Ovary (tissue), 9 donors: ENCODE results near the gene ACAP2. TPM values are rescaled to one million over a fixed set of nuclear protein-coding genes. Genes with fewer than 3 reads are reported as not detected.

Experiments
- DNase-seq, 5 donors: peaks; one replicate each; pipeline ENCODE4 v3.0.0-alpha.2; 2019 to 2020
- H3K27ac ChIP-seq, 2 donors: fragments of 200-600 bp; one replicate each; pipeline versions ENCODE4 v1.5.1 to v1.8.0; 2019 to 2022
- H3K27me3 ChIP-seq: fragments of 200-600 bp; one replicate; pipeline ENCODE4 v1.8.0; 2022
- H3K36me3 ChIP-seq: fragments of 200-600 bp; sonication (generic); one replicate; pipeline ENCODE4 v1.5.1; 2019
- H3K4me1 ChIP-seq: one replicate; pipeline ENCODE4 v1.8.1; 2013; ENCODE audit warnings: mild to moderate bottlenecking, moderate library complexity; ENCODE audit not compliant: insufficient read depth
- H3K4me3 ChIP-seq: fragments of 200-600 bp; sonication (generic); one replicate; pipeline ENCODE4 v1.5.1; 2017
- H3K9me3 ChIP-seq, 2 donors: fragments of 200-600 bp in 1 of 2; sonication (generic) in 1 of 2; one replicate each; pipeline versions ENCODE4 v1.5.1 to v1.8.1; 2013 to 2019; ENCODE audit warnings: mild to moderate bottlenecking in 1 of 2, moderate library complexity in 1 of 2
- CTCF ChIP-seq, 3 donors: fragments of 450-650 bp in 2 of 3; fragments of 200-600 bp in 1 of 3; IDR thresholded peaks; one replicate each; pipeline versions ENCODE4 v1.5.1 to v1.8.0; 2016 to 2022; ENCODE audit warnings: antibody characterized with exemption in 3 of 3, mild to moderate bottlenecking in 1 of 3
- EP300 ChIP-seq: sonication (generic); formaldehyde crosslinking; IDR thresholded peaks from one replicate; pipeline ENCODE4 v1.6.1; 2017; ENCODE audit warnings: antibody characterized with exemption
- POLR2A ChIP-seq: fragments of 450-650 bp; IDR thresholded peaks from one replicate; pipeline ENCODE4 v1.6.1; 2017; ENCODE audit warnings: antibody characterized with exemption, mild to moderate bottlenecking, moderate library complexity
- WGBS, 3 donors: extraction: QIAGEN DNeasy Blood & Tissue Kit in 1 of 3; methylation state at CpG; one replicate each; pipeline versions ENCODE4 v1.1.5 to v1.1.7; 2013 to 2017; 5-methylcytosine and 5-hydroxymethylcytosine counted together
- intact Hi-C, 4 donors: fragments of 100-400 bp; cut with DNase I; formaldehyde crosslinking; loops; one replicate each; pipeline versions ENCODE4 v1.11.0 to v1.15.1; 2022 to 2023
- polyA plus RNA-seq, 2 donors: library from polyadenylated mRNA; stranded (reverse); fragments of 200-250 nt in 1 of 2; fragments of 350-450 nt in 1 of 2; fragmentation: Illumina TruSeq in 1 of 2; extraction: RNeasy Lipid Tissue Mini Kit (QIAGEN cat#74804) in 1 of 2; gene quantifications; one replicate each; pipeline ENCODE4 v1.2.3, GENCODE V29; 2013 to 2014
- total RNA-seq, 7 donors: library from RNA; depleted of rRNA in 2 of 7; stranded (reverse); fragments of >200 nt in 2 of 7; fragmentation: NEBNext Ultra II Directional in 3 of 7; extraction: Animal tissue kit (Norgen Biotek cat#: 25700) in 3 of 7; gene quantifications; one replicate each; pipeline versions ENCODE4 v1.1.0 to v1.2.4, GENCODE V29; 2016 to 2023
- donor health status: DM: no; HTN: no; CAD: no; lungs with moderate emphysema.
- donor health status: DM: no; HTN: no; CAD: no.
- donor health status: Bipolar disorder and iron deficiency.
- donor health status: DM: yes; HTN: yes; CAD: no.
- donor health status: DM: no; HTN: no; CAD: no.
- donor health status: DM: yes; HTN: yes; CAD: no.

ACAP2 gene
- total and polyA plus RNA-seq, 9 donors, result 15.1 to 66.8 (median 49.4) TPM

GRCh38 chr3:195425849-195426248 lies 17.0 kb downstream of the ACAP2 start:
- H3K27me3 ChIP-seq, result no peaks in the 10 kb centered on the region
- 29 to 43% (median 34%) methylated on average over 3 of the region's 3 CpGs for WGBS, 3 donors
- H3K9me3 ChIP-seq, result no peaks in the 10 kb centered on the region
- DNase-seq, result no peak
- peaks cover 7% of the 10 kb centered on the region for H3K4me1 ChIP-seq
- no peak overlapping the region for H3K27ac ChIP-seq
- no peaks in the 10 kb centered on the region for H3K36me3 ChIP-seq
- no peak overlapping the region for H3K4me3 ChIP-seq
- no peak for TF ChIP-seq CTCF (IDR thresholded peaks at IDR 0.05)
- no peak for TF ChIP-seq POLR2A
- no peak for TF ChIP-seq EP300
- intact Hi-C loops, result no loop called here

GRCh38 chr3:195423818-195424217 lies 19.0 kb downstream of the ACAP2 start:
- no peak for DNase-seq
- intact Hi-C loops, result no loop called here
- no peaks in the 10 kb centered on the region for H3K36me3 ChIP-seq
- TF ChIP-seq CTCF (IDR thresholded peaks at IDR 0.05) (no peak), EP300 (no peak)
- no peak overlapping the region for H3K4me3 ChIP-seq
- no peak overlapping the region for H3K27ac ChIP-seq
- H3K27me3 ChIP-seq, result no peaks in the 10 kb centered on the region
- H3K4me1 ChIP-seq, result peaks cover 7% of the 10 kb centered on the region
- 97 to 98% (median 97%) methylated on average over 2 of the region's 2 CpGs for WGBS, 3 donors
- no peaks in the 10 kb centered on the region for H3K9me3 ChIP-seq

GRCh38 chr3:195421400-195421799 lies 21.4 kb downstream of the ACAP2 start:
- Histone ChIP-seq H3K4me1 (peaks cover 5% of the 10 kb centered on the region), H3K9me3 (no peaks in the 10 kb centered on the region), H3K27ac (no peak overlapping the region), H3K27me3 (no peaks in the 10 kb centered on the region), H3K4me3 (no peak overlapping the region), H3K36me3 (no peaks in the 10 kb centered on the region)
- no peak for DNase-seq
- no peak for TF ChIP-seq CTCF (IDR thresholded peaks at IDR 0.05)
- no peak for TF ChIP-seq EP300
- TF ChIP-seq POLR2A, result no peak
- 95 to 97% (median 96%) methylated on average over 4 of the region's 4 CpGs for WGBS, 3 donors
- intact Hi-C loops, result no loop called here

- TF ChIP-seq POLR2A, result no peak
- TF ChIP-seq CTCF (IDR thresholded peaks at IDR 0.05), result no peak
- TF ChIP-seq EP300, result no peak
- intact Hi-C loops, result no loop called here
- H3K27ac ChIP-seq, result no peak overlapping the region
- 86 to 89% (median 87%) methylated on average over 4 of the region's 4 CpGs for WGBS, 3 donors
- H3K4me3 ChIP-seq, result no peak overlapping the region
- no peaks in the 10 kb centered on the region for H3K27me3 ChIP-seq
- no peaks in the 10 kb centered on the region for H3K9me3 ChIP-seq
- no peaks in the 10 kb centered on the region for H3K4me1 ChIP-seq
- DNase-seq, result no peak
- no peaks in the 10 kb centered on the region for H3K36me3 ChIP-seq
Measured at GRCh38 chr3:195416795-195417194, 26.0 kb downstream of the ACAP2 start.

GRCh38 chr3:195411836-195412235 lies 31.0 kb downstream of the ACAP2 start:
- intact Hi-C loops, result no loop called here
- no peaks in the 10 kb centered on the region for H3K27me3 ChIP-seq
- H3K4me1 ChIP-seq, result no peaks in the 10 kb centered on the region
- H3K27ac ChIP-seq, result no peak overlapping the region
- no peak for TF ChIP-seq EP300
- TF ChIP-seq POLR2A, result no peak
- TF ChIP-seq CTCF (IDR thresholded peaks at IDR 0.05), result no peak
- no peak for DNase-seq
- no peak overlapping the region for H3K4me3 ChIP-seq
- no peaks in the 10 kb centered on the region for H3K9me3 ChIP-seq
- no peaks in the 10 kb centered on the region for H3K36me3 ChIP-seq
